ENCODE data around the gene NUP62. TPM values are rescaled to one million over a fixed set of nuclear protein-coding genes. Genes with fewer than 3 reads are reported as not detected.

NUP62 gene
- total RNA-seq, 1 experiment from 2014 or later, result 85.2 TPM

GRCh38 chr19:49936549-49936948 is 7.2 kb upstream of the NUP62 start:
- ChIA-PET POLR2A (no interaction called here), CTCF (interaction anchor here (1.3 kb wide), 1 partner anchor 43 kb away, joined by 3 read pairs; no protein-coding TSS in a partner anchor), RAD21 (ENCODE audit: low non-redundant PET in 1 of 2, low total read pairs in 2 of 2, uncharacterized antibody in 2 of 2, unreplicated experiment in 2 of 2) (interaction anchor here in 1 of 2 experiments (0.7 kb wide), 1 partner anchor 15 kb away, joined by 4 read pairs; no protein-coding TSS in a partner anchor)
- H3K4me2 ChIP-seq (ENCODE audit: low read length), result no peak overlapping the region
- TF ChIP-seq EGR1 (IDR thresholded peaks at IDR 0.05; ENCODE audit: low read depth) (no peak), RAD21 (IDR thresholded peaks at IDR 0.05; ENCODE audit: low read depth) (no peak), POLR2A (IDR thresholded peaks at IDR 0.05; ENCODE audit: borderline replicate concordance, extremely low read depth, insufficient read depth, insufficient read length) (no peak), SRF (IDR thresholded peaks at IDR 0.05; ENCODE audit: low read depth) (no peak), CEBPB (IDR thresholded peaks at IDR 0.05; ENCODE audit: low read depth) (no peak)
- no peak overlapping the region for H2AFZ ChIP-seq (ENCODE audit: low read depth, low read length, poor library complexity, severe bottlenecking)
- H3K79me2 ChIP-seq (ENCODE audit: insufficient read depth, low read length), result no peaks in the 10 kb centered on the region
- no peaks in the 10 kb centered on the region for H3K9me2 ChIP-seq (ENCODE audit: insufficient read depth)
- no peaks in the 10 kb centered on the region for H4K20me1 ChIP-seq (ENCODE audit: insufficient read depth)
- peaks cover 4 to 5% of the 10 kb centered on the region in 2 experiments; a peak in 2 of 4 replicates for H3K4me1 ChIP-seq (ENCODE audit: control insufficient read depth in 1 of 2, insufficient read depth in 2 of 2, low read length in 2 of 2)
- no peak for ATAC-seq
- BruUV-seq (replicated peaks), result no TSS peak
- no peak overlapping the region for H3K27ac ChIP-seq (ENCODE audit: low read depth, low read length)
- H3K36me3 ChIP-seq (ENCODE audit: control insufficient read depth in 1 of 2, insufficient read depth in 2 of 2, low read length in 2 of 2), result peaks cover 0 to 7% of the 10 kb centered on the region in 2 experiments; a peak in 1 of 4 replicates
- DNase-seq (ENCODE audit: low read depth, low spot score), result no peak
- H3K9me3 ChIP-seq (ENCODE audit: control insufficient read depth in 1 of 2, insufficient read depth in 1 of 2, low read depth in 1 of 2, low read length in 2 of 2), result no peaks in the 10 kb centered on the region
- H3K4me3 ChIP-seq (replicated peaks in 1 of 2; ENCODE audit: low read depth in 1 of 2, low read length in 2 of 2), result no peak overlapping the region
- intact Hi-C loops (cut with micrococcal nuclease), result no loop called here
- H3K27me3 ChIP-seq (ENCODE audit: insufficient read depth, low read length), result no peaks in the 10 kb centered on the region
- H3K9ac ChIP-seq (ENCODE audit: low read length), result no peak overlapping the region

- Histone ChIP-seq H3K27ac (ENCODE audit: low read depth, low read length) (no peak overlapping the region), H3K79me2 (ENCODE audit: insufficient read depth, low read length) (peaks cover 13% of the 10 kb centered on the region), H3K9ac (ENCODE audit: low read length) (no peak overlapping the region), H3K4me2 (ENCODE audit: low read length) (no peak overlapping the region), H4K20me1 (ENCODE audit: insufficient read depth) (no peaks in the 10 kb centered on the region), H3K36me3 (ENCODE audit: control insufficient read depth in 1 of 2, insufficient read depth in 2 of 2, low read length in 2 of 2) (peaks cover 0 to 7% of the 10 kb centered on the region in 2 experiments; a peak in 1 of 4 replicates), H3K4me3 (replicated peaks in 1 of 2; ENCODE audit: low read depth in 1 of 2, low read length in 2 of 2) (no peak overlapping the region), H3K4me1 (ENCODE audit: control insufficient read depth in 1 of 2, insufficient read depth in 2 of 2, low read length in 2 of 2) (peaks cover 6 to 21% of the 10 kb centered on the region in 2 experiments; a peak in 3 of 4 replicates), H3K9me2 (ENCODE audit: insufficient read depth) (no peaks in the 10 kb centered on the region), H2AFZ (ENCODE audit: low read depth, low read length, poor library complexity, severe bottlenecking) (no peak overlapping the region), H3K9me3 (ENCODE audit: control insufficient read depth in 1 of 2, insufficient read depth in 1 of 2, low read depth in 1 of 2, low read length in 2 of 2) (no peaks in the 10 kb centered on the region), H3K27me3 (ENCODE audit: insufficient read depth, low read length) (no peaks in the 10 kb centered on the region)
- POLR2A ChIA-PET, result no interaction called here
- intact Hi-C loops (cut with micrococcal nuclease), result no loop called here
- CTCF ChIA-PET, result no interaction called here
- DNase-seq (ENCODE audit: low read depth, low spot score) (no peak), ATAC-seq (no peak)
- RAD21 ChIA-PET (ENCODE audit: low non-redundant PET in 1 of 2, low total read pairs in 2 of 2, uncharacterized antibody in 2 of 2, unreplicated experiment in 2 of 2), result no interaction called here
- no TSS peak for BruUV-seq (replicated peaks)
- no peak for TF ChIP-seq SP1 (IDR thresholded peaks at IDR 0.05; ENCODE audit: low read depth)
Observed at GRCh38 chr19:49933643-49934042, 4.3 kb upstream of the NUP62 start.
